Bronchial epithelial cell (primary cell): ENCODE data around the gene ZNF628. TPM values are rescaled to one million over a fixed set of nuclear protein-coding genes. Genes with fewer than 3 reads are reported as not detected.

Source experiments
- DNase-seq: peaks from one replicate; pipeline ENCODE4 v3.0.0-alpha.2; 2010; ENCODE audit warnings: low read depth
- FAIRE-seq: peaks from 2 replicates; lab custom pipeline; 2011; peaks lifted over from hg19 to GRCh38; lab: Jason Lieb, UNC
- H3K27me3 ChIP-seq: 2 replicates; pipeline ENCODE4 v1.5.1; 2011; ENCODE audit warnings: low read length; ENCODE audit not compliant: control insufficient read depth, insufficient read depth
- H3K36me3 ChIP-seq: 2 replicates; pipeline ENCODE4 v1.5.1; 2011; ENCODE audit warnings: low read length; ENCODE audit not compliant: control insufficient read depth, insufficient read depth
- H3K4me3 ChIP-seq: 2 replicates; pipeline ENCODE4 v1.5.1; 2011; ENCODE audit warnings: mild to moderate bottlenecking, low read depth, low read length, control low read depth
- CTCF ChIP-seq: IDR thresholded peaks from 2 replicates; pipeline ENCODE4 v1.5.1; 2011; ENCODE audit warnings: mild to moderate bottlenecking, moderate library complexity, low read length, control low read depth, inconsistent platforms; ENCODE audit not compliant: insufficient read depth, severe bottlenecking
- total RNA-seq: library from RNA; depleted of rRNA; stranded (reverse); fragments of >200 nt; gene quantifications from 2 replicates; pipeline ENCODE4 v1.2.1, GENCODE V29; 2014

Gene ZNF628
- total RNA-seq, 1 donor from 2014 or later: 0.79 TPM

GRCh38 chr19:55488986-55489710 lies 12.7 kb downstream of the ZNF628 start:
- FAIRE-seq (no peak), DNase-seq (no peak)
- H3K4me3 ChIP-seq: no peak overlapping the region
- peaks cover 5% of the 10 kb centered on the region for H3K27me3 ChIP-seq
- no peaks in the 10 kb centered on the region for H3K36me3 ChIP-seq
- no peak for TF ChIP-seq CTCF

GRCh38 chr19:55489711-55490477 lies 13.5 kb downstream of the ZNF628 start:
- DNase-seq (no peak), FAIRE-seq (no peak)
- TF ChIP-seq CTCF: no peak
- H3K36me3 ChIP-seq: no peaks in the 10 kb centered on the region
- no peak overlapping the region for H3K4me3 ChIP-seq
- peaks cover 5% of the 10 kb centered on the region for H3K27me3 ChIP-seq

- DNase-seq: no peak
- no peaks in the 10 kb centered on the region for H3K36me3 ChIP-seq
- no peak overlapping the region for H3K4me3 ChIP-seq
- TF ChIP-seq CTCF: no peak
- no peak for FAIRE-seq
- H3K27me3 ChIP-seq: peaks cover 5% of the 10 kb centered on the region
Measured at GRCh38 chr19:55490478-55491432, 14.3 kb downstream of the ZNF628 start.

GRCh38 chr19:55491546-55492360 lies 15.3 kb downstream of the ZNF628 start:
- DNase-seq (no peak), FAIRE-seq (no peak)
- Histone ChIP-seq H3K4me3 (no peak overlapping the region), H3K36me3 (no peaks in the 10 kb centered on the region), H3K27me3 (peaks cover 5% of the 10 kb centered on the region)
- no peak for TF ChIP-seq CTCF

GRCh38 chr19:55492362-55492944 lies 16.0 kb downstream of the ZNF628 start:
- no peak for TF ChIP-seq CTCF
- no peak for FAIRE-seq

More at GRCh38 chr19:55492362-55492944, 16.0 kb downstream of the ZNF628 start:
- Histone ChIP-seq H3K27me3 (peaks cover 5% of the 10 kb centered on the region), H3K4me3 (no peak overlapping the region), H3K36me3 (no peaks in the 10 kb centered on the region)
- no peak for DNase-seq
